Stimulated activated CD8-positive, alpha-beta memory T cell treated with anti-CD3 and anti-CD28 coated beads, Interleukin-7, amount 100 ng/mL, for 4 hours (primary cell): ENCODE results near the gene GLDN.
"Not testable (repeated sequence)": the region's sequence is repeated elsewhere in the genome, so short reads cannot be mapped to it uniquely, and the experiment has no call there.

Source experiments
- DNase-seq, 2 donors: peaks; one replicate each; pipeline ENCODE4 v3.0.0-alpha.2; 2020; ENCODE audit warnings: low read depth in 2 of 2

GLDN gene

DNA sequence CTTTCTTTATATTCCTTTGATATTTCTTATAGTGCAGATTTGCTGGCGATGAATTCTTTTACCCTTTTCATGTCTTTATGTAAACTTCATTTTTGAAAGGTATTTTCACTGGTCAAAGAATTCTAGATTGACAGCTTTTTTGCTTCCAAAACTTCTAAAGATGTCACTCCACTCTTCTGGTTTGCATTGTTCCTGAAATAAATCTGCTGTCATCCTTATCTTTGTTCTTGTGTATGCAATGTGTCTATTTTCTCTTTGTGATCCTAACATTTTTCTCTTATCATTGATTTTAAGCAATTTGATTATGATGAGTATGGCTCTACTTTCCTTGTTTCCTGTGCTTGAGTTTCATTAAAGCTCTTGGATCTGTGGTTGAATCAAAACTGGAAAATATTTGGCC, 103.4 kb downstream of the GLDN start:
- DNase-seq: no peak

DNA sequence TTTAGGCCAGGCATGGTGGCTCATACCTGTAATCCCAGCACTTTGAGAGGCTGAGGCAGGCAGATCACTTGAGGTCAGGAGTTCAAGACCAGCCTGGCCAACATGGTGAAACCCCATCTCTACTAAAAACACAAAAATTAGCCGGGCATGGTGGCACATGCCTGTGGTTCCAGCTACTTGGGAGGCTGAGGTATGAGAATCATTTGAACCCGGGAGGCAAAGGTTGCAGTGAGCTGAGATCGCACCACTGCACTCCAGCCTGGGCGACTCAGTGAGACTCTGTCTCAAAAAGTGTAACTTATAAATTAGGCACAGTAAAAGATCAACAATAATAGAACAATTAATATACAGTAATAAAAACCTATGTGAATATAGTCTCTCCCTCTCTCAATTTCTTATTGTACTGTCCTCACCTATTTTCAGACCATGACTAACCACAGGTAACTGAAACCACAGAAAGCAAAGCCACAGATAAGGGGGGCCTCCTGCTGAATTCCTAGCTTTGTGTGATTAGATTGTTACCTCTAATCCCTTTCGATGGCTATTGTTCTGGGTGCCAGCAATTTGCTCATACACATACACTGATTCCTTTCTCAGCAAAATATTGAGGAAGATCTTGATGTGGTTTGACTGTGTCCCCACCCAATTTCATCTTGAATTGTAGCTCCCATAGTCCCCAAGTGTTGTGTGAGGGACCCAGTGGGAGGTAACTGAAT, 104.7 kb downstream of the GLDN start:
- DNase-seq: not testable (repeated sequence)

DNA sequence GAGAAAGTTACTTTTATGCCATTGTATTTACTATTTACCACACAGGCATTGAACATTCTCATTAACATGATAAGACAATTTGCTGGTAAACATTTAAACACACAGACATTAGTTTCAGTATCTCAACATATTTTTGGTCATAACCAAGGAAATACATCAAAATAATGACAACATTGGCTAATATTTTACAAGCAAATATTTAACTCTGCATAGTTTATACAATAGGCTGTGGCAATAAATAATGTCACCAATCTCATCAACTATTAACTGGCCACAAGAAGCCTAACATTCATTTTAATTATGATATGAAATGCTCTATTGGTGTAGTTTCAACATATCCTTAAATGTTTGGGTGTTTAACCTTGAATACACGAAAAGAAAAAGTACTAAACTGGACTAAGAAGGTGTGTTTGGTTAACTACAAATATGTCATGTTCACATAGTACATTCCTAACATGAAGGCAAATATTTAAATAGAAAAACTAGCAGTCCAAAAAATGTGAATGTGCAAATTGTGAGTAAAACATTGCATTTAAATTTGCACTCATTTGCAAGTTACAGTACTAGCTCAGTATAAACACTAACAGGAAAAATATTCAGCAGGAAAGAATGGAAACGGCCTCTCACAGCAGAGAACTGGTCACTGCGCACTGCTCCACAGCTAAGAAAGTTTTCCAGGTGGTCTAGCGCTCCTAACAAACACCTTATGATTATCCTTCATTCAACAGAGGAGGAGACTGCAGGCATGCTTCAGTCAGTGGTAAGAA, 106.6 kb downstream of the GLDN start:
- no peak for DNase-seq

DNA sequence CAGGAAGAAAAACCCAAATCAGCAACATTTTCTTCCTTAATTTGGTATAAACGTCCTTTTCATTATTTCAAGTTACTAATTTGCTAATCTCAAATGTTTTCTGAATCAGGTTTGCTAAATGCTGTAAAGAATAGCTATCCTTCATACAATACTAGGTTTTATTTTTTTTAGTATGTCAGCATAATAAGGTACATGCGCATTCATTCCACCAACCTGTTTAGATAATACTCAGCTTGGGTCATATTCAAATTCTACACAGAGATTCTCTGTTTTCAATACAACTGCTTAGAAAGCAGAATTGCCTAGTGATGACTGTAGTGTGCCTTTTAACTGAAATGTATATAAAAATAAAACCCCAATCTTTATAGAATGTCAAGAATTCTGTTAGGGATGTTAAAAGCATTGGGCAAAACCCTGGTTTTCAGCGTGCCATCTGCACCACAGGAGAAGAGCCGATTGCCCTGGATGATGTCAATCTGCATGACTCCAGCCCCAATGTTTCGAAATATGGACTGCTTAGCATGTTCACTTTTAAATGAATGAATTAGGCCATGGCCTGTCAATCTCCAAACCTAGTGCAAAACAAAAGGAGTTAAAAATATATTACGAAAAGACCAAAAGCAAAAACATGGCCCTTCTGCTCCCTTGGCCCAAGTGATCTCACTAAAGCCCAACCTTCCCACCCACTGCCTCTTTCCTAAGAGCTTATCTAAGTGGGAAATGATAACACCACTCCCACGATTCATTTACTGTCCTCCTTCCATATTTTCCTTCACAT, 107.4 kb downstream of the GLDN start:
- DNase-seq: no peak

DNA sequence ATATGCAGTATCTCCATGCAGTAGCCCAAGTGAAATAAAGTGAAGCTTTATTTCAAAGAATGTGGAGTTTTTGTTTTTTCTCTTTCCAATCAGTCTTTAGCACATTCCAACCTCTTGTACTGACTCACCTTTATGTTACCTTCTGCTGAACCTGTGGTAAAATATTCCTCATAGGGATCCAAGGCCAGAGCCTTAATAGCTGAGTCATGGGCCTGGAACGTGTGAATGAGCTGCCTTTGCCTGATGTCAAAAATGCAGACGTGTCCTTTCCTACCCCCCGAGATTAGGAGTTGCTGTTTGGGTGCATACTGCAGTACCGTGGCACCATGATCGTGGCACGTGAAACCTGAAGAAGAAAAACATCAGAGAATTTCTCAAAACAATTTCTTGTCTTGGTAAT, 108.5 kb downstream of the GLDN start:
- no peak for DNase-seq
